Hypothalamus (tissue), 51 donors: ENCODE measurements around the gene HMGN4.
"Not testable (repeated sequence)": the region's sequence is repeated elsewhere in the genome, so short reads cannot be mapped to it uniquely, and the experiment has no call there.

Experiments used
- DNase-seq, 51 donors: peaks; one replicate each; lab custom pipeline; 2025; lab: John Stamatoyannopoulos, UW

The HMGN4 gene

GRCh38 chr6:26521600-26522391 is 16.4 kb upstream of the HMGN4 start:
- DNase-seq = peak in 48 of 51 donors; percentile 9 to 80 (median 51)

- not testable (repeated sequence) for DNase-seq
Measured at GRCh38 chr6:26522486-26523228, 15.5 kb upstream of the HMGN4 start.

- DNase-seq = not testable (repeated sequence)
Measured at GRCh38 chr6:26524314-26524713, 13.9 kb upstream of the HMGN4 start.

- no peak for DNase-seq
Measured at GRCh38 chr6:26524722-26525370, 13.3 kb upstream of the HMGN4 start.

- no peak for DNase-seq
Measured at GRCh38 chr6:26525838-26526237, 12.3 kb upstream of the HMGN4 start.

GRCh38 chr6:26526928-26527327 is 11.2 kb upstream of the HMGN4 start:
- no peak for DNase-seq

- DNase-seq = no peak
Measured at GRCh38 chr6:26530203-26530602, 8.0 kb upstream of the HMGN4 start.

DNA sequence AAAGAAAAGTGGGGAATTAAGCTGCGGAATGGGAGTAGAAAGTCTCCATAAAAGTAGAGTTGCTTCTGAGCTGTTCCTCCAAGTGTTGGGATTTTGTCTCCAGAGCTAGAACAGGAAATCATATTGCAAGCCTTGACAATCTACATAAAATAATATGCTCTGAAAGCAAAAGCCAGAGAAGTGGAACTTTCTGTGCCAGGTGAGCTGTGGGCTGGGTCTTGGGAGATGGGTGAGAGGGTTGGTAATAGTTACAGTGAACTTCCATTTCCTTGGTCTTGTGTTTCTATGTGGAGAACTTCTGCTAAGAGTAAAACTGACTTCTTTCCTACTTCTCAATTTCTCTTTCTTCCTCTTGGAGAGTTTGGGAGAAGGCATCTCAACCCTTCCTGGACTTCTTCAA is 6.3 kb upstream of the HMGN4 start:
- DNase-seq = peak in 1 of 51 donors; percentile 14

GRCh38 chr6:26532699-26533531 is 5.3 kb upstream of the HMGN4 start:
- DNase-seq = peak; percentile 29 to 94 (median 77)

DNA sequence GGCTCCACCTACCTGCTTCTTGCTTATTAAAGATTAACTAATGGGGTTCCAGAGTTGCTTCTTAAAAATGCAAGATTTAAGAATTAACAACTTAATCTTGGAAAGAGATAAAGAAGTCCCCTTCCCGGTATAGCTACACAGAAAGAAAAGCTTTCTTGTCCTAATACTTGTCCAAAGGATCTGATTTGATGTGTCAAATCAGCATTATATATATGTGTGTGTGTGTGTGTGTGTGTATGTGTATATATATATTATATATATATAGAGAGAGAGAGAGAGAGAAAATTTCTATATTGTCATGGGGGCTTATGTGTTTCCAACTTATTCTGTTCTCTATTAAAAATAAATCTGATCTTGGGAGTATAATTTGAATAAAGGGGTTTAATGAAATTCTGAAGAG is 4.6 kb upstream of the HMGN4 start:
- DNase-seq = no peak

DNA sequence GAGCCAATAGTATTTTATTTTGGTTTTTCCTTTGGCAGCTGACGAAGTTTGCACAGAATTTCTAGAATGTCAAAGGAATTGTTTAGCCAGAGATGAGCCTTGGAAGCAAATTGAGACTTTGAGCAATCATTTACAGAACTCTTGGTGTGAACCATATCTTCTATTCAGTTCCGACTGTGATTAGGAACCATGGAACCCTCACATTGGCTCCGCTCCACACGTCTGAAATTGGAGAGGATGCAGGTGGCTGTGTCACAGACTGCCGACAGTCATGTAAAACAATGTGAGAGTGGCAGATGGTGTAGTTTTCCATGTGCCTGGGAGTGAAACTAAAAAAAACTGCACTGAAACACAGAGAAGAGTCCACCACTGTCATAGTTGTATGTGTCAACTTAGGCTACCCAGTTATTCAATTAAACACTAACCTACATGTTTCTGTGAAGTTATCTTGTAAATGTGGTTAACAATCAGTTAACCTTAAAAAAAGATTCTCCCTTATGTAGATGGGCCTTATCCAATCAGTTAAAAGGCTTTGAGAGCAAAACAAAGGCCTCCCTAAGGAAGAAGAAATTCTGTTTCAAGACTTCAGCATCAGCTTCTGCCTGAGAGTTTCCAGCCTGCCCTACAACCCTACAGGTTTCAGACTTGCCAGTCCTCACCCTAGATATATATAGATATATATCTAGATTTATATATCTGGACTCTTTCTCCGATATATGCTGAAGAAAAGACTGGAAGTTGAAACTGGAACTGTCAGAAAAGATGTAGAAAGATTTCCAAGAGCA is 3.3 kb upstream of the HMGN4 start:
- DNase-seq = peak in 1 of 51 donors; percentile 25

DNA sequence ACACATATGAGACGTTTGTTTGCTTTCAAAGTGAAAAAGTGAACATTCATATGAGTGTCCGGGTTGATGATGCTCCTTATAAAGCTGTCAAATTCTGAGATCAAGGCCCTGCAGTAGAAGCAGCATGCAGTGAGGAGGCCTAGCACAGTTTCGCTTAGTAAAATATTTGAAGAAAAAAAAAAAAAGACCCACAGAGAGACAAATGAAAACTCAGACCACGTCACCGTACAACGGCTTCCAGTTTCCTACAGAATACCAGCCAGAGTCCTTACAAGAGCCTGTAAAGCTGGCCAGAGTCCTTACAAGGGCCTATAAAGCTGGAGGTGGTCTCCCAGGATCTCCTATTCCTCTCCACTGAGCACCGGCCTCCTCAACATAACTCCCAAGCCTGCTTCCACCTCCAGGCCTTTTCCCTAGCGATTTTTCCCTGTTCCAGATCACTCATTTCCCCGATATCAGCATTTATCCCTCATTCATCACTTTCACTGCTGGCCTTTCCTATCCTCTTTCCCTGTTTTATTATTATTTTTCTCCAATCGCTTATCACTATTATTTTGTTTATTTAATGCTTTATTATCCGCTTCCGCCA is 1.5 kb upstream of the HMGN4 start:
- peak in 15 of 51 donors; percentile 1 to 82 (median 15) for DNase-seq

- peak; percentile 34 to 95 (median 78) for DNase-seq
Measured at GRCh38 chr6:26537160-26537845, 863 bp upstream of the HMGN4 start.

- DNase-seq = peak in 3 of 51 donors; percentile 29 to 51 (median 43)
Measured at GRCh38 chr6:26538572-26538902, 371 bp downstream of the HMGN4 start.

DNA sequence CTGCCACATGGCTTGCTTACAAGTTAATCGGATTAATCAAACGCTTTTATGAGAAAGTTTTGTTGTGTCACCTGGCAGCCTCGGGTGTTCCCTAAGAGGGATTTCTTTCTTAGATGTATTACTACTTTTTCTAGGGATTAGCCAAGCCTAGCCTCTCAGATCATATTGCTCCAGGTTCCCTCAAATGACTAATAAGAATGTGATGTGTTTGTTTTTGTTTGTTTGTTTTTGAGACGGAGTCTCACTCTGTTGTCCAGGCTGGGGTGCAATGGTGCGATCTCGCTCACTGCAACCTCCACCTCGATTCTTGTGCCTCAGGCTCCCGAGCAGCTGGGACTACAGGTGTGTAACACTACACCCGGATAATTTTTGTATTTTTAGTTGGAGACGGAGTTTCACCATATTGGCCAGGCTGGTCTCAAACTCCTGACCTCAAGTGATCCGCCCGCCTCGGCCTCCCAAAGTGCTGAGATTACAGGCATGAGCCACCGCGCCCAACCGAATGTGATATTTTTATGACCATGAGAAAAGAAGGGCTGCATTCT is 977 bp downstream of the HMGN4 start:
- DNase-seq = no peak

DNA sequence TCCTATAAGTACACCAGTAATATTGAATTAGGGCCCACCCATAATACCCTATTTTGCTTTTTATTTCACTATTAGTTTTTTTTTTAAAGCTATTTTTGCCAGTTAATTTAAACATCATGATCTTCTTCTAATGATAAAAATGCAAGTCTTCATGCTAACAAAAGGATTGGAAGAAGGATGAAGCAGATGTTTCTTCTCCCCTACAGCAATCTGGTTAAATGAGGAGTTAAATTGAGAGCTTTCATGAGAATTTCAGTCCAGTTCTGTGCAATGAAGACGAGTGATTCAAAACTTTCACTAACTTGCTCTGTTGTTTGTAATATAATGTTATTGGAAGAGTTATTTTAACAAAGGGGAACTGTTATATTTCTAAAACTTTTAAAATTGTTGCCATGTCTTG is 3.4 kb downstream of the HMGN4 start:
- DNase-seq = no peak

- DNase-seq = no peak
Measured at GRCh38 chr6:26543953-26544352, 5.8 kb downstream of the HMGN4 start.

- DNase-seq = no peak
Measured at GRCh38 chr6:26544473-26544872, 6.3 kb downstream of the HMGN4 start.

- no peak for DNase-seq
Measured at GRCh38 chr6:26545627-26546026, 7.5 kb downstream of the HMGN4 start.
